Lung (tissue), 12 donors: ENCODE measurements around the gene ABR. TPM values are rescaled to one million over a fixed set of nuclear protein-coding genes. Genes with fewer than 3 reads are reported as not detected.

Experiments used
- ATAC-seq: fragments of 200-7000 bp; cut with Tn5 transposase; one replicate; pipeline ENCODE4 v1.9.1; 2020; ENCODE audit warnings: moderate number of reproducible peaks; ENCODE audit not compliant: insufficient read depth, low FRiP score
- DNase-seq, 3 donors: peaks; one replicate each; pipeline ENCODE4 v3.0.0-alpha.2; 2013 to 2017
- H3K27ac ChIP-seq, 2 donors: one replicate each; pipeline ENCODE4 v1.5.1; 2013; ENCODE audit warnings: mild to moderate bottlenecking in 2 of 2, moderate library complexity in 2 of 2, control low read depth in 1 of 2, inconsistent platforms in 1 of 2, low read depth in 1 of 2, low read length in 1 of 2
- H3K27me3 ChIP-seq, 3 donors: one replicate each; pipeline ENCODE4 v1.5.1; 2013; ENCODE audit warnings: low read length in 2 of 3; ENCODE audit not compliant: control insufficient read depth in 3 of 3, insufficient read depth in 3 of 3
- H3K36me3 ChIP-seq, 4 donors: one replicate each; pipeline ENCODE4 v1.5.1; 2013; ENCODE audit warnings: low read length in 4 of 4, mild to moderate bottlenecking in 1 of 4, moderate library complexity in 1 of 4; ENCODE audit not compliant: control insufficient read depth in 4 of 4, insufficient read depth in 4 of 4
- H3K4me1 ChIP-seq, 5 donors: one replicate each; pipeline ENCODE4 v1.5.1; 2013; ENCODE audit warnings: low read length in 5 of 5, mild to moderate bottlenecking in 2 of 5, moderate library complexity in 1 of 5; ENCODE audit not compliant: control insufficient read depth in 5 of 5, insufficient read depth in 5 of 5
- H3K4me3 ChIP-seq: one replicate; pipeline ENCODE4 v1.5.1; 2013; ENCODE audit warnings: mild to moderate bottlenecking, control low read depth, moderate library complexity
- H3K9ac ChIP-seq, 2 donors: one replicate each; pipeline ENCODE4 v1.5.1; 2013; ENCODE audit warnings: low read length in 2 of 2, control low read depth in 1 of 2; ENCODE audit not compliant: insufficient read depth in 1 of 2
- H3K9me3 ChIP-seq, 4 donors: one replicate each; pipeline ENCODE4 v1.5.1; 2013; ENCODE audit warnings: low read length in 3 of 4, mild to moderate bottlenecking in 1 of 4, moderate library complexity in 1 of 4; ENCODE audit not compliant: control insufficient read depth in 4 of 4, insufficient read depth in 3 of 4
- WGBS, 2 donors: extraction: QIAGEN DNeasy Blood & Tissue Kit; methylation state at CpG; one replicate each; pipeline ENCODE4 v1.1.7; 2013; 5-methylcytosine and 5-hydroxymethylcytosine counted together
- polyA plus RNA-seq, 2 donors: library from polyadenylated mRNA; stranded (reverse); fragments of 200-250 nt; gene quantifications; one replicate each; pipeline ENCODE4 v1.2.1, GENCODE V29; 2013
- total RNA-seq, 2 donors: library from RNA; depleted of rRNA in 1 of 2; stranded (reverse); fragments of >200 nt in 1 of 2; gene quantifications; one replicate each; pipeline ENCODE4 v1.2.1, GENCODE V29; 2014 to 2021
- TF ChIP-seq, protein P1 (sequence below): IDR thresholded peaks from 2 replicates; pipeline ENCODE4 v1.5.1; 2012; ENCODE audit warnings: mild to moderate bottlenecking; ENCODE audit errors: control extremely low read depth, extremely low read depth
- donor health status: control.
- donor health status: control.
- donor health status: Bipolar disorder and iron deficiency.
- donor health status: healthy.
- donor health status: DM: yes; HTN: yes; CAD: no.

ABR gene
- total and polyA plus RNA-seq, 4 donors, result 54.8 to 187 (median 70.2) TPM

- ATAC-seq (no peak), DNase-seq (peak in 2 of 3 donors; percentile 28 to 38)
- peak overlapping the region; percentile 3 to 59 for H3K27ac ChIP-seq
- peaks cover 0 to 37% (median under 1%) of the 10 kb centered on the region in 4 donors for H3K36me3 ChIP-seq
- no peaks in the 10 kb centered on the region for H3K27me3 ChIP-seq
- TF ChIP-seq, protein P1, sequence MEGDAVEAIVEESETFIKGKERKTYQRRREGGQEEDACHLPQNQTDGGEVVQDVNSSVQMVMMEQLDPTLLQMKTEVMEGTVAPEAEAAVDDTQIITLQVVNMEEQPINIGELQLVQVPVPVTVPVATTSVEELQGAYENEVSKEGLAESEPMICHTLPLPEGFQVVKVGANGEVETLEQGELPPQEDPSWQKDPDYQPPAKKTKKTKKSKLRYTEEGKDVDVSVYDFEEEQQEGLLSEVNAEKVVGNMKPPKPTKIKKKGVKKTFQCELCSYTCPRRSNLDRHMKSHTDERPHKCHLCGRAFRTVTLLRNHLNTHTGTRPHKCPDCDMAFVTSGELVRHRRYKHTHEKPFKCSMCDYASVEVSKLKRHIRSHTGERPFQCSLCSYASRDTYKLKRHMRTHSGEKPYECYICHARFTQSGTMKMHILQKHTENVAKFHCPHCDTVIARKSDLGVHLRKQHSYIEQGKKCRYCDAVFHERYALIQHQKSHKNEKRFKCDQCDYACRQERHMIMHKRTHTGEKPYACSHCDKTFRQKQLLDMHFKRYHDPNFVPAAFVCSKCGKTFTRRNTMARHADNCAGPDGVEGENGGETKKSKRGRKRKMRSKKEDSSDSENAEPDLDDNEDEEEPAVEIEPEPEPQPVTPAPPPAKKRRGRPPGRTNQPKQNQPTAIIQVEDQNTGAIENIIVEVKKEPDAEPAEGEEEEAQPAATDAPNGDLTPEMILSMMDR, result no peak
- peaks cover 0 to 33% (median 4%) of the 10 kb centered on the region in 5 donors for H3K4me1 ChIP-seq
- no peak overlapping the region for H3K4me3 ChIP-seq
- WGBS, 2 donors, result 60 to 76% methylated on average over 44 to 45 of the region's 45 CpGs
- no peak overlapping the region for H3K9ac ChIP-seq
- no peaks in the 10 kb centered on the region for H3K9me3 ChIP-seq
These were observed 148.9 kb downstream of the ABR start for GRCh38 chr17:1030684-1031532.

DNA sequence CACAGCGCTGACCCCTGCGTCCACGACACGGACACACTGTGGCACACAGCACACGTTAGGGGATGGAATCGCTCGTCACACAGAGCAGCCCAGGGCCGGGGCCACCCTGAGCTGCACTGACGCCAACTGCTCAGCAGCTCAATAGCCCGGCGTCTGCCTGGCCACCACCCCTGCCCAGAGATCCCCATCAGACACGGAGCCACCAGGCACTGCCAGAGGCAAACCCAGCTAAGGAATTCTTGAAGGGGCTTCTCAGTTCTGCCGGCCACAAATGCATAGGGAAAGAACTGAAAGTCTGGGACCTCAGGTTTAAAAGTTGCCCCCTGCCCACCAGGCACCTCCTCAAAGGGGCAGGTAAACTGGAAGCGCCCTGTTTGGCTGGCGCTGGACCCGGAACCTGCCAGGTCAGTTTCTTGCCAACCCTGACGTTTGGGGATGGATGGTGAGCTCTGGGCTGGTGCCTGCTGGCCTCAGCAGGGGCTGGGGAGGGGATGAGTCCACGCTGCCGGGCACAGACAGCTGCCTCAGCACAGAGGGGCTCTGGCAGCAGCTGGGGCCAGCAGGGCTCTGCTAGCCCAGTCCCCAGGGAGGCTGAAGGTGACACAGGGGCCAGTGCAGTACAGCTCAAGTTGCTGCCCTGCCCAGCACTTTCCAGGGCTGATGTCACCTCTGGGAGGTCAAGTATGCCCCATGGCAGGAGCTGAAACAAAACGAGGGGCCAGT, 149.7 kb downstream of the ABR start:
- Histone ChIP-seq H3K27me3 (no peaks in the 10 kb centered on the region), H3K4me3 (no peak overlapping the region), H3K9ac (no peak overlapping the region), H3K9me3 (no peaks in the 10 kb centered on the region), H3K36me3 (peaks cover 0 to 41% (median under 1%) of the 10 kb centered on the region in 4 donors), H3K27ac (peak overlapping the region; percentile 3 to 59), H3K4me1 (peaks cover 0 to 33% (median 4%) of the 10 kb centered on the region in 5 donors)
- TF ChIP-seq, protein P1, result no peak
- no peak for DNase-seq
- 75 to 87% methylated on average over 20 of the region's 20 CpGs for WGBS, 2 donors
- ATAC-seq, result no peak

- WGBS, 2 donors, result 82 to 87% methylated on average over 30 of the region's 30 CpGs
- Histone ChIP-seq H3K4me1 (peaks cover 0 to 33% (median 4%) of the 10 kb centered on the region in 5 donors), H3K4me3 (no peak overlapping the region), H3K27ac (peak overlapping the region in 1 of 2 donors; percentile 3), H3K9me3 (no peaks in the 10 kb centered on the region), H3K9ac (no peak overlapping the region), H3K36me3 (peaks cover 0 to 38% (median under 1%) of the 10 kb centered on the region in 4 donors), H3K27me3 (no peaks in the 10 kb centered on the region)
- DNase-seq (no peak), ATAC-seq (no peak)
- TF ChIP-seq, protein P1, result no peak
These were observed 150.4 kb downstream of the ABR start for GRCh38 chr17:1029196-1029921.
